IMR-90 (cell line): ENCODE data around the gene PKP4. TPM values are rescaled to one million over a fixed set of nuclear protein-coding genes. Genes with fewer than 3 reads are reported as not detected.

Experiments
- ATAC-seq: fragments of 200-7000 bp; cut with Tn5 transposase; 2 replicates; pipeline ENCODE4 v1.9.1; 2020; ENCODE audit warnings: low read depth, mild to moderate bottlenecking, moderate library complexity
- BruUV-seq: library from RNA; stranded (reverse); fragments of 400-500 nt; replicated peaks from 2 replicates; lab custom pipeline; 2021; lab: Mats Ljungman, UMichigan
- CTCF ChIA-PET: fragments of 300-600 bp; formaldehyde crosslinking; extraction: SDS; loops from one replicate; lab custom pipeline; 2021; ENCODE audit warnings: antibody characterized with exemption; lab: Yijun Ruan, JAX
- POLR2A ChIA-PET: fragments of 300-600 bp; sonication (Branson Sonifier 250); formaldehyde crosslinking; loops from one replicate; lab custom pipeline; 2022; ENCODE audit warnings: antibody characterized with exemption; ENCODE audit not compliant: unreplicated experiment; lab: Charles Lee
- DNase-seq: peaks from one replicate; pipeline ENCODE4 v3.0.0; 2013
- H2AFZ ChIP-seq: replicated peaks from 2 replicates; pipeline ENCODE3; 2013; ENCODE audit warnings: low read length, mild to moderate bottlenecking; ENCODE audit not compliant: poor library complexity
- H2AK5ac ChIP-seq: 2 replicates; pipeline ENCODE4 v1.6.1; 2013; ENCODE audit warnings: low read depth, low read length, inconsistent platforms
- H2AK9ac ChIP-seq: replicated peaks from 2 replicates; pipeline ENCODE3; 2013; ENCODE audit warnings: mild to moderate bottlenecking, low read depth, low read length, moderate library complexity; ENCODE audit not compliant: poor library complexity
- H2BK120ac ChIP-seq: 2 replicates; pipeline ENCODE4 v1.6.1; 2013; ENCODE audit warnings: low read depth, low read length, inconsistent platforms
- H2BK15ac ChIP-seq: 3 replicates; pipeline ENCODE4 v1.6.1; 2013; ENCODE audit warnings: low read depth, low read length, inconsistent platforms
- H2BK20ac ChIP-seq: 2 replicates; pipeline ENCODE4 v1.6.1; 2013; ENCODE audit warnings: low read depth, mild to moderate bottlenecking, inconsistent platforms, low read length, moderate library complexity
- H2BK5ac ChIP-seq: 2 replicates; pipeline ENCODE4 v1.6.1; 2013; ENCODE audit warnings: mild to moderate bottlenecking, low read depth, low read length, inconsistent platforms; ENCODE audit not compliant: poor library complexity, severe bottlenecking
- H3K14ac ChIP-seq: replicated peaks from 2 replicates; pipeline ENCODE4 v1.6.1; 2013; ENCODE audit warnings: low read depth, low read length, inconsistent platforms
- H3K18ac ChIP-seq: 2 replicates; pipeline ENCODE4 v1.6.1; 2013; ENCODE audit warnings: low read depth, low read length, control low read depth
- H3K23ac ChIP-seq: 2 replicates; pipeline ENCODE4 v1.6.1; 2013; ENCODE audit warnings: low read depth, low read length, inconsistent platforms
- H3K27ac ChIP-seq: 2 replicates; pipeline ENCODE4 v1.5.1; 2013; ENCODE audit warnings: mild to moderate bottlenecking, control low read depth, low read length; ENCODE audit not compliant: insufficient read depth
- H3K27me3 ChIP-seq: 2 replicates; pipeline ENCODE4 v1.6.1; 2013; ENCODE audit warnings: low read length; ENCODE audit not compliant: control insufficient read depth, insufficient read depth
- H3K36me3 ChIP-seq: 2 replicates; pipeline ENCODE4 v1.6.1; 2013; ENCODE audit warnings: low read length, mixed read lengths; ENCODE audit not compliant: control insufficient read depth, insufficient read depth
- H3K4ac ChIP-seq: 2 replicates; pipeline ENCODE4 v1.6.1; 2013; ENCODE audit warnings: low read depth, low read length, inconsistent platforms
- H3K4me1 ChIP-seq: 2 replicates; pipeline ENCODE4 v1.6.1; 2013; ENCODE audit warnings: low read length, mixed read lengths; ENCODE audit not compliant: control insufficient read depth, insufficient read depth
- H3K4me2 ChIP-seq: 2 replicates; pipeline ENCODE4 v1.6.1; 2013; ENCODE audit warnings: low read depth, mild to moderate bottlenecking, control low read depth, low read length, moderate library complexity
- H3K4me3 ChIP-seq: 2 replicates; pipeline ENCODE4 v1.5.1; 2013; ENCODE audit warnings: low read depth, mild to moderate bottlenecking, control low read depth, low read length, moderate library complexity; ENCODE audit not compliant: insufficient read depth
- H3K56ac ChIP-seq: 2 replicates; pipeline ENCODE4 v1.6.1; 2013; ENCODE audit warnings: low read length, inconsistent platforms; ENCODE audit not compliant: insufficient read depth; ENCODE audit errors: extremely low read depth
- H3K79me1 ChIP-seq, 2 experiments: 2 replicates each; pipeline ENCODE4 v1.6.1; 2013; ENCODE audit warnings: low read length in 2 of 2, inconsistent platforms in 1 of 2, low read depth in 1 of 2
- H3K9ac ChIP-seq: 2 replicates; pipeline ENCODE4 v1.6.1; 2013; ENCODE audit warnings: low read depth, low read length, control low read depth
- H3K9me1 ChIP-seq: 2 replicates; pipeline ENCODE4 v1.6.1; 2013; ENCODE audit warnings: low read length, inconsistent platforms; ENCODE audit not compliant: insufficient read depth
- H3K9me3 ChIP-seq: 2 replicates; pipeline ENCODE4 v1.6.1; 2013; ENCODE audit warnings: low read length; ENCODE audit not compliant: control insufficient read depth, insufficient read depth
- H4K20me1 ChIP-seq: 2 replicates; pipeline ENCODE4 v1.6.1; 2013; ENCODE audit warnings: low read length, inconsistent platforms; ENCODE audit not compliant: insufficient read depth
- H4K5ac ChIP-seq: 2 replicates; pipeline ENCODE4 v1.6.1; 2013; ENCODE audit warnings: mild to moderate bottlenecking, low read depth, low read length, control low read depth
- H4K8ac ChIP-seq, 2 experiments: 2 replicates each; pipeline ENCODE4 v1.6.1; 2013; ENCODE audit warnings: low read depth in 2 of 2, low read length in 2 of 2, control low read depth in 1 of 2, inconsistent platforms in 1 of 2
- H4K91ac ChIP-seq: 2 replicates; pipeline ENCODE4 v1.6.1; 2013; ENCODE audit warnings: low read depth, low read length, inconsistent platforms; ENCODE audit not compliant: insufficient read depth
- CEBPB ChIP-seq: IDR thresholded peaks from 2 replicates; pipeline ENCODE4 v1.6.1; 2012; ENCODE audit warnings: low read depth, low read length, improper control_type of control experiment
- FOS ChIP-seq: fragments of 150-350 bp; IDR thresholded peaks from 2 replicates; pipeline ENCODE4 v1.6.1; 2016; ENCODE audit warnings: low read depth, low read length
- MAFK ChIP-seq: IDR thresholded peaks from 2 replicates; pipeline ENCODE4 v1.6.1; 2012; ENCODE audit warnings: low read depth, low read length, improper control_type of control experiment
- NFE2L2 ChIP-seq: fragments of 150-350 bp; IDR thresholded peaks from 2 replicates; pipeline ENCODE4 v1.6.1; 2016; ENCODE audit warnings: low read depth, mild to moderate bottlenecking, low read length
- WGBS, 2 experiments: methylation state at CpG; one replicate each; pipeline versions ENCODE4 v1.1.5 to v1.1.7; 2013; ENCODE audit warnings: missing lambda C conversion rate in 2 of 2; ENCODE audit not compliant: insufficient read length in 1 of 2; ENCODE audit errors: extremely low coverage in 2 of 2; 5-methylcytosine and 5-hydroxymethylcytosine counted together
- dilution Hi-C: fragments of 300-500 bp; cut with HindIII; formaldehyde crosslinking; loops from one replicate; pipeline ENCODE4 v1.14.3; 2018; ENCODE audit warnings: low sequenced_read_pairs; ENCODE audit not compliant: unreplicated experiment
- in situ Hi-C: fragments of 300-500 bp; cut with MboI; formaldehyde crosslinking; loops from 3 replicates; pipeline ENCODE4 v1.14.3; 2019; ENCODE audit warnings: low sequenced_read_pairs, inconsistent platforms, mixed read lengths
- intact Hi-C: fragments of 100-400 bp; cut with micrococcal nuclease; formaldehyde crosslinking; loops from 2 replicates; pipeline ENCODE4 v1.10.0; 2022
- polyA plus RNA-seq, 3 experiments: library from polyadenylated mRNA; depleted of rRNA; stranded (reverse); fragments of >200 nt; gene quantifications; 2 replicates each; pipeline ENCODE4 v1.2.3, GENCODE V29; 2012; ENCODE audit warnings: low replicate concordance in 1 of 3
- total RNA-seq: library from RNA; depleted of rRNA; stranded (reverse); fragments of >200 nt; gene quantifications from 2 replicates; pipeline ENCODE4 v1.2.3, GENCODE V29; 2012

The PKP4 gene
- total and polyA plus RNA-seq, 2 of the 4 experiments (the other 2 are of a cell fraction) = 20.1 to 37.8 TPM

DNA sequence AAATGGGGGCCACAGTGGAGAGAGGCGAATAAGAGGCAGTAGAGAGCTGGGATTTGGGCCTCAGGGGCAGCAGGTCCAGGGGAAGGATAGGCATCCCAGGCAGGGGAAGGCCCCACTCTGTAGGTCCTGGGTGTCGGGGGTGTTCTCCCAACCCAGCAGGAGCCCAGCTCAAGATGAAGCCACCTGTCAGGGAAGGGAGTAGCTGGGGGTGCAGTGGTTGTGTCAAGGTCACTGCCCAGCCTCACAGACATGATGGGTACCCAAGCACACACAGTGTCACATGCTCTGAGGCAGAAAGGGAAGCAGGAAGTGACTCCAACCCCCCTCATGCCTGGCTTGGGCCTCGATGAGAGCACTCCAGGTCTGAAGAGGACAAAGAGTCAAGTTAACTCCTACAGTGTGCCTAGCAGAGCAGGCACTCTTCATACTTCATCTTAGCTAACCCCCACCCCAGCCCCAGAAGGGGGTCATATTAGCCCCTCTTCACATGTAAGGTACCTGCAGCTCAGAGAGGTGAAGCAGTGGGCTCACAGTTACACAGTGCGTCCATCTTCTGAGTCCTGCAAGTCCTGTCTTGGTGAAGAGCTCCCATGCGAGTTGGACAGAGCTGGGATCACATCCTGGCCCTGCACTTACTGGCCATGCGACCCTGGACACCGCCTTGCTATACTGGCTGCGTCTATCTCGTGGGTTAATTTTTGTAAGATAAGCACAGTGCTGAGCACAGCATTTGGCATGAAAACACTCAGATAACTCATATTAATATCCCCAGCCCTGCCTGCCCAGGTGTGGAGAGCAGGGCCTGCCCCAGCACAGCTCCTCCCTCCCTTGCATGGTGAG, 265.7 kb downstream of the PKP4 start:
- Histone ChIP-seq H2AFZ (no peak overlapping the region), H2AK5ac (no peak overlapping the region), H3K9me3 (no peaks in the 10 kb centered on the region), H3K23ac (no peak overlapping the region), H4K91ac (no peak overlapping the region), H3K18ac (no peak overlapping the region), H3K4me1 (peaks cover 2% of the 10 kb centered on the region; the same call in 1 of the 2 replicates), H3K79me1 (no peaks in the 10 kb centered on the region), H4K5ac (no peak overlapping the region), H3K9ac (no peak overlapping the region), H2BK120ac (no peak overlapping the region), H2BK5ac (no peak overlapping the region), H4K20me1 (no peaks in the 10 kb centered on the region), H3K4ac (no peak overlapping the region), H3K36me3 (no peaks in the 10 kb centered on the region), H3K4me2 (no peak overlapping the region), H2AK9ac (no peak overlapping the region), H2BK20ac (no peak overlapping the region), H3K9me1 (peaks cover 3% of the 10 kb centered on the region; the same call in 1 of the 2 replicates), H3K27ac (no peak overlapping the region), H2BK15ac (no peak overlapping the region), H3K27me3 (peaks cover 2% of the 10 kb centered on the region), H4K8ac (no peak overlapping the region), H3K14ac (no peak overlapping the region), H3K56ac (no peak overlapping the region), H3K4me3 (no peak overlapping the region)
- no peak for TF ChIP-seq FOS
- TF ChIP-seq MAFK = no peak
- no peak for TF ChIP-seq CEBPB
- TF ChIP-seq NFE2L2 = no peak
- ATAC-seq = no peak
- no TSS peak for BruUV-seq
- dilution Hi-C loops (no loop called here), intact Hi-C loops (no loop called here), in situ Hi-C loops (no loop called here)
- ChIA-PET POLR2A (no interaction called here), CTCF (interaction anchor here (1.4 kb wide), 1 partner anchor 261 kb away, joined by 4 read pairs; no protein-coding TSS in a partner anchor)
- no peak for DNase-seq
- 75% methylated on average over 4 of the region's 9 CpGs; no CpG with 5 or more reads in 1 of the 2 experiments for WGBS, 2 experiments
